ENCODE data around the gene ARHGEF28.

ARHGEF28 gene

DNA sequence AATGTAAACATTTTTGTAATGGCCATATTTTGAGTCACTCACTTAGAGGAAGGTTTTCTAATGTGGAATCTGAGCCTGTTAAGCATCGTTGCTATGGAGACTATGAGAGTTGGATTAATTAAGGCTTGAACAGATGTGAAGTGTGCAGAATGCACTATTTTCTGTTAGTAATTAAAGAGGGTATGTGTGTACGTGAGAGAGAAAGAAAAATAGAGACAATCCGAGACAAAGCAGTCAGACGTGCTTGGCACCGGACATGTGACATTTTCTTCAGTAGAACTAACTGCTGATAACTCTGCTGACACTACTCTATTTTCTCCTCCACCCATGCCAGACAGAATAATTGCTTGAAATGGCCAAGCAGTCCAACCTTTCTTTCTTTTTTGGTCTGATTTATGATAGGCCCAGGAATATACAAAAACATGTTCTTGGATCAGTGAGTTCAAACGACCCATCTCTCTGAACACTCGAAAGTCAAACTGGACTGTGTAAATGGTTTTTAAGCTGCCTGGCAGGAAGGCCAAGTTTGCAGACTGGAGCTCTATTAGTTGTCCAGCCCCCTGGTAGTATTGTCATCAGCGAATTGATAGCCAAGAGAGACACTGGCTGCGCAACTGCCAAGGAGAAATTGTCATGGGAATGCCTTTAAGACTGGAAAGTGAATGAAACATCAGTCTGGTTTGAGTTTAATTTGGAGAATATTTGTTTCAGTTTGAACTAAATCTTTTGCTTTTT, 322.1 kb downstream of the ARHGEF28 start:
- peak; percentile 61 for DNase-seq

GRCh38 chr5:73948720-73949119, 322.7 kb downstream of the ARHGEF28 start:
- DNase-seq = peak; percentile 29

GRCh38 chr5:73950441-73950873, 324.5 kb downstream of the ARHGEF28 start:
- DNase-seq = no peak

GRCh38 chr5:73950912-73951430, 325.0 kb downstream of the ARHGEF28 start:
- DNase-seq = no peak

DNA sequence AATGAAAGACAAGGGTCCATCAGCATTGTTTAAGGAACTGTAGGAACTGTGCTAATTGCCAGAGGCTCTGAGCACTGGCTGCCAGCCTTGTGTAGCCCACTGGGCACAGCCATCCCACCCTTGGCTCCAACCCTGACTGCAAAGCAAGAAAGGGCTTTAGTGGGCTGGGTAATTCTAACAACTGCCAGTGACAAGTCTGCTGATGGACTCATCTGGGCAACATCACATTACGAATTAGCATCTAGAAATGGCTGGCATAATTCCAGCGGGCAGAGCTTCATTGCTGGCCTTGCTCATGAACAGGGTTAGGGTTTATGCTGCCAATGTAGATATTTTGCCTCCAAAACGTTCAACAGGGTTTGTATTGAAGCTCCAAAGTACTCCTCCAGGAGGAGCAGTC, 326.9 kb downstream of the ARHGEF28 start:
- DNase-seq = no peak

DNA sequence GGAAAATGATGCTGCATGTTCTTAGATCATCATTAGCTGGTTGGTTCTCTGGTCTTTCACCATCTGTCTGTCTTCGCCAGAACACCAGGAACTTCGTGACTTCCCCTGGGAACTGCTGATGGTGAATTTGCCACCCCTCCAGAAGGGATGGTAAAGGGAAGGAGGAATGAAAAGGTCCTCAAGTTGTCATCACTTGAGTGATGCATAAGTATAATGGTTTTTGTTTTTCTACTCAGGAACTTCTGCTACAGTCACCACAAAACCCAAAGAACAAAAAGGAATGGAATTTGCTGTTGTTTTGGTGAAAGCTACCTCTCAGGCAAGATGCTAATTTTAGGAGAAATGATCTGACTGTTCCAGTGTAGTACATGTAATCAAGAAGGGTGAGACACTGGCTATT, 328.4 kb downstream of the ARHGEF28 start:
- DNase-seq = no peak

- no peak for DNase-seq
Observed at GRCh38 chr5:73955271-73955846, 329.4 kb downstream of the ARHGEF28 start.

- DNase-seq = no peak
Observed at GRCh38 chr5:73957397-73958001, 331.5 kb downstream of the ARHGEF28 start.

GRCh38 chr5:73958037-73958436, 332.0 kb downstream of the ARHGEF28 start:
- no peak for DNase-seq

GRCh38 chr5:73960023-73960422, 334.0 kb downstream of the ARHGEF28 start:
- no peak for DNase-seq

DNA sequence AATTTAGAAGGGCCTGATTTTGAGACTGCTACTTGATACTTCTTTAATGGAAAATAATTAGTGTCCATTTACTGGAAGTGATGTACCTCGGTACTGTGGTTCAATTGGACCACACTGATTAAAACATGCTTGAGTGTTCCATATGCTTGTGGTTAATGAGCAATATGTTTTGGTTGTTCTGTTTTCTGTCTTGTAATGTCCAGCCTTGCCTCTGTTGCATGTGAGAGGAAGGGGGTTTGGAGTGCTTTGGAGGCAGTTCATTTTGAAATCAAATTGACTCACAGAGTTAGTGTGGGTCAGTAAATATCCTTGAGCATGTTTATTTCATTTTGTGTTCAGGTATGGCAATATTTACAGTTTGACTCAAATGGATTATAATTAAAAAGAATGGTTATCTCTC, 334.4 kb downstream of the ARHGEF28 start:
- DNase-seq = no peak

- no peak for DNase-seq
Observed at GRCh38 chr5:73962801-73963425, 336.9 kb downstream of the ARHGEF28 start.

DNA sequence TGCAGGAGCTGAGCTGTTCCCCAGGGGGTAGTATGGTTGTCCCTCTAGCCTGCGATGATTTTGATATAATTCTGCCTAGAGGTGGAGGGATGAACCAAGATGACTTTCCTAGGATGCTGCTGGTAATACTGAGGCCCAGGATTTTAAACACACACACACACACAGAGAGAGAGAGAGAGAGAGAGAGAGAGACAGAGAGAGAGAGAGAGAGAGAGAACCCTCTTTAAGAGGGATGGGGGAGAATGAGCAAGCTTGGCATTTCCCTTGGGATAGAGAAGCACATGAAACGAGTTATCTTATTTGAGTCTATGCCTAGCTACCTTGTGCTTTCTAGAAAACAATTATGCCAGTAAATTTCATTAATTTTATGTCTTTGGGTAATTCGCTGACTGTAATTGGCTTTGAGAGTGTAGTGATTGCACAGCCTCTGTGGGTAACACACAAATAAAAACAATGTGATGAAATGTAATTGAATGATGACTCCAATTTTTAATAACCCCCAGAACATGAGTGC, 338.4 kb downstream of the ARHGEF28 start:
- no peak for DNase-seq

GRCh38 chr5:73966451-73966850, 340.5 kb downstream of the ARHGEF28 start:
- no peak for DNase-seq

DNA sequence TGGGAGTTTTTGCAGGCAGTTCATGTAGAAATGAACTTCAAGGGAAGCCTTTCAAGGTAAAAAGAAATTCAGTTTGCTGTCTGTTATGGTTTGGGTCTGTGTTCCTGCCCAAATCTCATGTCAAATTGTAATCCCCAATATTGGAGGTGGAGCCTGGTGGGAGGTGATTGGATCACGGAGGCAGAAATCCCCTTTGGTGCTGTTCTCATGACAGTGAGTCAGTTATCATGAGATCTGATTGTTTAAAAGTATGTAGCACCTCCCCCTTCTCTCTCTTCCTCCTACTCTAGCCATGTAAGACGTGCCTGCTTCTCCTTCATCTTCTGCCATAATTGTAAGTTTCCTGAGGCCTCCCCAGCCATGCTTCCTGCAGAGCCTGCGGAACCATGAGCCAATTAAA, 341.4 kb downstream of the ARHGEF28 start:
- no peak for DNase-seq

- DNase-seq = no peak
Observed at GRCh38 chr5:73968246-73968645, 342.2 kb downstream of the ARHGEF28 start.

DNA sequence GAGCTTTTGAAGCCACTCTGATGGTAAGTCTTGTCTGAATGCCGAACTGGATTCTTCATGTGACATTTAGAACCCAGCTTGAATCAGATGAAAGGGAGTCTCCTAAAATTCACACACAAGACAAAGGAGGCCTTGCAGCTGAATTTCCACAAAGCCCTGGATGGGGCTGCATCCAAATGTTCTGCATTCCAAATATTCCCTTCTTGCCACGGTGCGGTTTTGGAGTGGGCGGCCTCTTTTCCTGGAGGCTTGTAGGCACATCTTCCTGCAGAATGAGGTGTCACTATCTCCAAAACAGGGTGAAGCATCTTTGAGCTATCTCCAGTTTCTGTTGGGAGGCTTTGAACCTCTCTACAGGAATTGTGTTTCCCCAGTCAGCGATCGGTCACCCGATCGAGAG, 342.7 kb downstream of the ARHGEF28 start:
- no peak for DNase-seq

- DNase-seq = no peak
Observed at GRCh38 chr5:73969195-73970036, 343.4 kb downstream of the ARHGEF28 start.

DNA sequence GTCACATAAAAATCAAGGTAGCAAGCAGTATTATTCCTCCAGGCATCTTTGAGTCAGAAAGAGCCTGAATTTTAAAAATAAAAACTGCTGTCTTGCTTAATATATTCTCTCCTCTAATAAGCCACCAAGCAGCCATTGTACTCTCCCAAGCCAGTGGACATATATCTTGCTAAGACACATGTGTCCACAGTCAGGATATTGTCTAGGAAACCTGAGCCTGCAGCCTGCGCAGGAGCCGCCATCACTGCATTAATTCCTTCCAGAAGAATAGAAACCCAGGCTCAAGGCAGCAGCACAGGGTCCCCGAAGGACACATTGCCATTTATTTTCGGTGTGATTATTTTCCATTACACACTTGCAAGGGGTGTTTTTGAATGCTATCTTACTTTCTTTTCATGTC, 345.3 kb downstream of the ARHGEF28 start:
- DNase-seq = no peak

- DNase-seq = peak; percentile 25
Observed at GRCh38 chr5:73973135-73973534, 347.1 kb downstream of the ARHGEF28 start.

DNA sequence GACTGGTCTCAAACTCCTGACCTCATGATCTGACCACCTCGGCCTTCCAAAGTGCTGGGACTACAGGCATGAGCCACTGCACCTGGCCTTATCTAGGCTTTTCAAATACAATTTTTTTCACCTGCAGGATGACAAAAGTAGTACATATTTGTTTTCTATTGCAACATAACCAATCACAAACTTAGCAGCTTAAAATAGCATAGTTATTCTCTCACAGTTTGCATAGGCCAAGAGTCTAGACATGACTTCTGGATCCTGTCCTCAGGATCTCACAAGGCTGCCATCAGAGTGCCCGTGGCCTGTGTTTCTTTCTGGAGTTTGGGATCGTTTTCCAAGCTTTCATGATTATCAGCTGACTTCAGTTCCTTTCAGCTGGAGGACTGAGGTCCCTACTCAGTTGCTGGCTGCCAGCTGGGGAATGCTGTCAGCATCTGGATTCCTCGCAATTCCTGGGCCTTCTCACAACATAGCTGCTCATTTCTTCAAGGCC, 348.9 kb downstream of the ARHGEF28 start:
- DNase-seq = no peak

DNA sequence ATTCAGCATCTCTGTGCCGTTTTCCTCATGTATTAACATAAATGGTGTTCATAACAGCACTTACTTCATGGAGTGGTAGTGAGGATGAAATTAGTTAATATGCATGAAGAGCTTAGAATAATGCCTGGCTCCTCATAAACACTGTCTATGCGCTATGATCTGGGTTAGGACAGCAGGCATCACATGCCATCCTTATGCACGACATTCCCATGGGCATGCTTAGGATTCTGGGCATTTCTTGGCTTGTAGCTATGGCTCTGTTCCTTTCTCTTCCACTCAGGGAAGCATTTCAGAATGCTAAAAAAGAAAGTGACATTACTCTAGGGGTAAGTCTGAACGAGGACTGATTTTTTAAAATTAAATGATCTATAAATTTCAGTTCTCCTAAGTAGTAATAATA, 349.8 kb downstream of the ARHGEF28 start:
- no peak for DNase-seq

All from NCI-H82 (cell line).